Sigmoid colon (tissue), 4 donors: ENCODE data around the gene KLHL10.

Source experiments
- CTCF ChIP-seq, 4 experiments: fragments of 450-650 bp in 3 of 4; fragments of 200-600 bp in 1 of 4; IDR thresholded peaks; one replicate each; pipeline ENCODE4 v1.5.1; 2016 to 2019; ENCODE audit warnings: antibody characterized with exemption in 4 of 4, mild to moderate bottlenecking in 3 of 4, moderate library complexity in 2 of 4
- POLR2A ChIP-seq, 2 donors: fragments of 450-650 bp; IDR thresholded peaks; one replicate each; pipeline ENCODE4 v1.6.1; 2016; ENCODE audit warnings: antibody characterized with exemption in 2 of 2, mild to moderate bottlenecking in 2 of 2, moderate library complexity in 2 of 2
- POLR2AphosphoS5 ChIP-seq, 4 donors: sonication (generic); formaldehyde crosslinking; IDR thresholded peaks; one replicate each; pipeline ENCODE4 v1.6.1; 2017; ENCODE audit warnings: antibody characterized with exemption in 4 of 4

- TF ChIP-seq CTCF (IDR thresholded peaks at IDR 0.05) (no peak), POLR2A (IDR thresholded peaks at IDR 0.05) (no peak), POLR2AphosphoS5 (IDR thresholded peaks at IDR 0.05) (peak in 3 of 4 donors; percentile 3 to 33 (median 13))
Observed at GRCh38 chr17:41895617-41896016, 58.0 kb downstream of the KLHL10 start.
